OCI-LY1 (cell line): ENCODE measurements around the gene CPPED1.

Experiments used
- H2AFZ ChIP-seq: fragments of 200-600 bp; sonication (generic), shearing (Covaris generic); 2 replicates; pipeline ENCODE4 v1.6.0; 2014; ENCODE audit warnings: antibody characterized with exemption, mild to moderate bottlenecking, low read length
- H3F3A ChIP-seq: fragments of 200-600 bp; sonication (generic), shearing (Covaris generic); 2 replicates; pipeline ENCODE4 v1.6.0; 2014; ENCODE audit warnings: mild to moderate bottlenecking, antibody characterized with exemption, low read length, moderate library complexity; ENCODE audit not compliant: insufficient read depth
- H3K27ac ChIP-seq: fragments of 200-600 bp; sonication (generic); 2 replicates; pipeline ENCODE4 v1.5.1; 2014; ENCODE audit warnings: low read length, mixed run types, mild to moderate bottlenecking, low read depth; ENCODE audit not compliant: poor library complexity, severe bottlenecking
- H3K27me3 ChIP-seq: fragments of 200-600 bp; sonication (generic); 2 replicates; pipeline ENCODE4 v1.6.0; 2014; ENCODE audit warnings: antibody characterized with exemption, mild to moderate bottlenecking, low read length, moderate library complexity; ENCODE audit not compliant: insufficient read depth
- H3K36me3 ChIP-seq: fragments of 200-600 bp; sonication (generic); 2 replicates; pipeline ENCODE4 v1.6.1; 2014; ENCODE audit warnings: mild to moderate bottlenecking, antibody characterized with exemption, low read length, moderate library complexity, mixed read lengths; ENCODE audit not compliant: insufficient read depth
- H3K4me1 ChIP-seq: fragments of 200-600 bp; sonication (generic); 2 replicates; pipeline ENCODE4 v1.5.1; 2014; ENCODE audit warnings: mild to moderate bottlenecking, low read length, moderate library complexity; ENCODE audit not compliant: insufficient read depth, severe bottlenecking
- H3K4me2 ChIP-seq: fragments of 200-600 bp; sonication (generic), shearing (Covaris generic); 2 replicates; pipeline ENCODE4 v1.6.1; 2014; ENCODE audit warnings: low read length
- H3K4me3 ChIP-seq: fragments of 200-600 bp; sonication (generic); 2 replicates; pipeline ENCODE4 v1.5.1; 2014; ENCODE audit warnings: low read length, low read depth, mild to moderate bottlenecking, mixed read lengths; ENCODE audit not compliant: poor library complexity, severe bottlenecking
- H3K79me2 ChIP-seq: fragments of 200-600 bp; shearing (Covaris generic); 2 replicates; pipeline ENCODE4 v1.6.1; 2016; ENCODE audit warnings: mixed run types, low read length, mixed read lengths; ENCODE audit not compliant: insufficient read depth
- H3K9ac ChIP-seq: fragments of 200-600 bp; sonication (generic), shearing (Covaris generic); 2 replicates; pipeline ENCODE4 v1.6.1; 2014; ENCODE audit warnings: mild to moderate bottlenecking, low read length, mixed read lengths
- H3K9me2 ChIP-seq: fragments of 200-600 bp; sonication (generic), shearing (Covaris generic); 2 replicates; pipeline ENCODE4 v1.6.1; 2014; ENCODE audit warnings: low read depth, mild to moderate bottlenecking, low read length, mixed read lengths
- H3K9me3 ChIP-seq: fragments of 200-600 bp; shearing (Covaris generic); 2 replicates; pipeline ENCODE4 v1.6.1; 2014; ENCODE audit warnings: low read length, mixed read lengths
- H4K20me1 ChIP-seq: fragments of 200-600 bp; sonication (generic), shearing (Covaris generic); 2 replicates; pipeline ENCODE4 v1.6.0; 2016; ENCODE audit warnings: mild to moderate bottlenecking, low read length; ENCODE audit not compliant: insufficient read depth
- CTCF ChIP-seq: fragments of 200-600 bp; sonication (generic), shearing (Covaris generic); IDR thresholded peaks from 2 replicates; pipeline ENCODE4 v1.5.1; 2017; ENCODE audit warnings: mild to moderate bottlenecking, antibody characterized with exemption, low read length, moderate library complexity, mixed read lengths
- EZH2 ChIP-seq: fragments of 200-600 bp; sonication (generic), shearing (Covaris generic); IDR thresholded peaks from 2 replicates; pipeline ENCODE4 v1.8.0; 2017; ENCODE audit warnings: borderline replicate concordance, mixed run types, mild to moderate bottlenecking, antibody characterized with exemption, low read length, moderate library complexity, mixed read lengths

The CPPED1 gene

GRCh38 chr16:12833926-12834325 is 30.2 kb upstream of the CPPED1 start:
- Histone ChIP-seq H3K4me3 (no peak overlapping the region), H3K9me3 (no peaks in the 10 kb centered on the region), H3K27me3 (no peaks in the 10 kb centered on the region), H3K36me3 (no peaks in the 10 kb centered on the region), H3K79me2 (no peaks in the 10 kb centered on the region), H4K20me1 (no peaks in the 10 kb centered on the region), H3F3A (no peaks in the 10 kb centered on the region), H3K9ac (no peak overlapping the region), H3K4me1 (no peaks in the 10 kb centered on the region), H2AFZ (no peak overlapping the region), H3K9me2 (no peaks in the 10 kb centered on the region), H3K27ac (no peak overlapping the region), H3K4me2 (no peak overlapping the region)
- TF ChIP-seq EZH2 (no peak), CTCF (no peak)

GRCh38 chr16:12829096-12829888 is 25.6 kb upstream of the CPPED1 start:
- no peaks in the 10 kb centered on the region for H3K79me2 ChIP-seq
- H3K9ac ChIP-seq, result no peak overlapping the region
- H3K4me2 ChIP-seq, result no peak overlapping the region
- no peak overlapping the region for H2AFZ ChIP-seq
- no peaks in the 10 kb centered on the region for H3K36me3 ChIP-seq
- no peaks in the 10 kb centered on the region for H3K27me3 ChIP-seq
- no peak overlapping the region for H3K4me3 ChIP-seq
- H3K4me1 ChIP-seq, result no peaks in the 10 kb centered on the region
- no peak overlapping the region for H3K27ac ChIP-seq
- H3K9me3 ChIP-seq, result no peaks in the 10 kb centered on the region
- no peaks in the 10 kb centered on the region for H3K9me2 ChIP-seq
- TF ChIP-seq EZH2 (no peak), CTCF (no peak)
- H3F3A ChIP-seq, result no peaks in the 10 kb centered on the region
- no peaks in the 10 kb centered on the region for H4K20me1 ChIP-seq

GRCh38 chr16:12828206-12828605 is 24.5 kb upstream of the CPPED1 start:
- no peaks in the 10 kb centered on the region for H4K20me1 ChIP-seq
- H3K4me3 ChIP-seq, result no peak overlapping the region
- no peak overlapping the region for H2AFZ ChIP-seq
- H3K9me3 ChIP-seq, result no peaks in the 10 kb centered on the region
- no peaks in the 10 kb centered on the region for H3K79me2 ChIP-seq
- H3F3A ChIP-seq, result no peaks in the 10 kb centered on the region
- H3K4me2 ChIP-seq, result no peak overlapping the region
- H3K9me2 ChIP-seq, result no peaks in the 10 kb centered on the region
- H3K4me1 ChIP-seq, result no peaks in the 10 kb centered on the region
- H3K9ac ChIP-seq, result no peak overlapping the region
- no peaks in the 10 kb centered on the region for H3K27me3 ChIP-seq
- TF ChIP-seq EZH2, result no peak
- no peak for TF ChIP-seq CTCF
- H3K27ac ChIP-seq, result no peak overlapping the region
- no peaks in the 10 kb centered on the region for H3K36me3 ChIP-seq
